Activated T-cell treated with anti-CD3 and anti-CD28 coated beads for 24 hours (primary cell): Measurements from ENCODE around the gene MPIG6B.
A peak's percentile ranks its signal among the peaks of the same experiment; 100 is the strongest.

Source experiments
- DNase-seq: peaks from one replicate; pipeline ENCODE4 v3.0.0-alpha.2; 2020; ENCODE audit warnings: low read depth

MPIG6B gene

DNA sequence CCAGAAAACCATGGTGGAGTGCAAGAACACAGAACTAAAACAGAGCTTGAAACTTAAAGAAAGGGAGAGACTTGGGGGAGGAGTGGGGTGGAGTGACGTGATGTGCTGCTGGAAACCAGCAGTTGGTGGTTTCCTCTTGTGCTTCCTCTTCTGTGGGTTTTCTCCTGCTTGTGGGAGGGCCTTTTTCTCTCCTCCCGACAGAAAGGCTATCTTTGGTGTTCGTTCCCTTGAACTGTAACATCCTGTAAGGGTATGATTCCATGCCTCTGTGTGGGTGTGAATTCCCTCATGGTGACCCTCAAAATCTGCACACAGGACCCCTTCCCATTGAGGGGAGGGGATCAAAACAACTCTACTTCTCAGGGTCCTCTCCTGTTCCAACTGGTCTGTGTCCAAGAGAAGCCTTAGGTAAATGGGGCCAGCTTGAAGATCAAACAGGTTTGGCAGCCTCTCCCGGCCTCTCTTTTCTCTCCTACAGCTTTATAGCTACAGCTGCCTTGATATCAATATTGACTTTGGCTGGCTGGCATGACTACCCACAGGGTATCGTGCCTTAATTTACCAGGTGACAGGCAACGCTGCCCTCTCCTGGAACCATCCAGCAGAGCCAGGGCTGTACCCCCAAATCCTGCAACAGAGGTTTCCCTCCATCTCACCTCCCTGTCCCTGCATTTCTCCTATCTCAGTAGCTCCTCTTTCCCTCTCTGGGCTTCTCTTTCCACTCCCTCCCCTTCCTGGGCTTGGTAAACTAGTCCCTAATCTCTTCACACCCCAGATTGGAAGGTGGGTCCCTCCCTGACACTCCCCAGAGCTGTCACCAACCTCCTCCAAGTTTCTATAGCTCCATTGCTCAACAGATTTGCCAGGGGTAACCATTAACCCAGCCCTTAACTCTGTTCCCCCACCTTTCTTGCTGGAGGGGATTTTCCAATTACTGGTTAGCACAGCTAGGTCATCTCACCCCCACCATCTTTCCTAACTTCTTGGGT lies 15.1 kb downstream of the MPIG6B start:
- peak; percentile 48 for DNase-seq

GRCh38 chr6:31739639-31740396 lies 16.6 kb downstream of the MPIG6B start, which contains the start of gene MSH5:
MSH5 (plus strand) TSS chr6:31740005; CDS start chr6:31740467, 462 bp downstream.
- DNase-seq, result peak; percentile 95

DNA sequence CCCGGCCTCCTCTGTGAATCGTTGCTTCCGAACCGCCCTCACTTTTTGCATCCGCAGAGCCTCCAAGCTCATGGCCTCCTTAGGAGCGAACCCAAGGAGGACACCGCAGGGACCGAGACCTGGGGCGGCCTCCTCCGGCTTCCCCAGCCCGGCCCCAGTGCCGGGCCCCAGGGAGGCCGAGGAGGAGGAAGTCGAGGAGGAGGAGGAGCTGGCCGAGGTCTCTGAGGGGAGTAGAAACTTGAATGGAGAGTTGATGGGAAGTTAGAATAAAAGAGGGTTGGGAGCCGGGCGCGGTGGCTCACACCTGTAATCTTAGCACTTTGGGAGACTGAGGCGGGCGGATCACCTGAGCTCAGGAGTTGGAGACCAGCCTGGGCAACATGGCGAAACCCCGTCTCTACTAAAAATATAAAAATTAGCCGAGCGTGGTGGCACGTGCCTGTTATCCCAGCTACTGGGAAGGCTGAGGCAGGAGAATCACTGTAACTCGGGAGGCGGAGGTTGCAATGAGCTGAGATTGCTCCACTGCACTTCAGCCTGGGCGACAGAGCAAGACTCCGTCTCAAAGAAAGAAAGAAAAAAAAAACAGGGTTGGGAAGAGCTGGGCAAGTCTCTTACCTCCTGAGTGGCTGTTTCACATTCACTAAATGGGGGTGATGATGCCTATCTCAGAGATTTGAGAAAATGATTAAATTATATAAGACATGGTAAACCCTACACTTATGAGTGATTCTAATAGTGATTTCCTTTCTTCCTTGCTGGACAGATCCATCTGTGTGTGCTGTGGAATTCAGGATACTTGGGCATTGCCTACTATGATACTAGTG lies 17.4 kb downstream of the MPIG6B start:
- DNase-seq, result no peak

DNA sequence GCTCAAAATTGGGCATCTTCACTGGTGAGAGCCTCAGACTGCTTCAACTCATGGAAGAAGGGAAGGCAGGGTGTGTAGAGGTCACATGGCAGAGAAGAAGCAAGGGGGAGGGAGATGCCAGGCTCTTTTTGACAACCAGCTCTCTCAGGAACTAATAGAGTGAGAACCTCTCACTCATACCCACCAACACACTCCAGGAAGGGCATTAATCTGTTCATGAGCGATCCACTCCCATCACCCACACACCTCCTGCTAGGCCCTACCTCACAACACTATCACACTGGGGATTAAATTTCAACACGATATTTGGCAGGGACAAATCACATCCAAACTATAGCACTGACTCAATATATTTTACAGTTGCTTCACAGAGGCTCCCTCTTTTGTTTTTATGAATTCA lies 18.6 kb downstream of the MPIG6B start:
- no peak for DNase-seq

GRCh38 chr6:31742894-31743293 lies 19.7 kb downstream of the MPIG6B start:
- no peak for DNase-seq

DNA sequence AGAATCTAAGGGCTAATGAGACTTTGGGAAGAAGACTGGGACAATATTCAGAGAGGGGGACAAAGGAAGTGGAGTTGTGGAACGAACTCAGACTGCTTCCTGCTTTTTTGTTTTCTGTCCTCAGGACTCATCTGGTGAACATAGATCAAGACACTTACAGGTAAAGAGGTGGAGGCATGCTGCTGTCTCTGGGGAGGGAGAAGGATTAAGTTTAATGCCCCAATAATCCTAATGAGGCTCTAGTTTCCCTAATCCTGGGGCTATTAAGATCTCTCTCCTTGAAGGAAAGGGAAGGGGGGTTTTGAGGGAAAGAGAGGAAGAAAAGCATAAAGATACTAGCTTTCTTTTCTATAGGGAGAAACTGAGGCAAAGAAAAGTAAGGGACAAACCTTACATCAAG lies 21.2 kb downstream of the MPIG6B start:
- DNase-seq, result no peak

DNA sequence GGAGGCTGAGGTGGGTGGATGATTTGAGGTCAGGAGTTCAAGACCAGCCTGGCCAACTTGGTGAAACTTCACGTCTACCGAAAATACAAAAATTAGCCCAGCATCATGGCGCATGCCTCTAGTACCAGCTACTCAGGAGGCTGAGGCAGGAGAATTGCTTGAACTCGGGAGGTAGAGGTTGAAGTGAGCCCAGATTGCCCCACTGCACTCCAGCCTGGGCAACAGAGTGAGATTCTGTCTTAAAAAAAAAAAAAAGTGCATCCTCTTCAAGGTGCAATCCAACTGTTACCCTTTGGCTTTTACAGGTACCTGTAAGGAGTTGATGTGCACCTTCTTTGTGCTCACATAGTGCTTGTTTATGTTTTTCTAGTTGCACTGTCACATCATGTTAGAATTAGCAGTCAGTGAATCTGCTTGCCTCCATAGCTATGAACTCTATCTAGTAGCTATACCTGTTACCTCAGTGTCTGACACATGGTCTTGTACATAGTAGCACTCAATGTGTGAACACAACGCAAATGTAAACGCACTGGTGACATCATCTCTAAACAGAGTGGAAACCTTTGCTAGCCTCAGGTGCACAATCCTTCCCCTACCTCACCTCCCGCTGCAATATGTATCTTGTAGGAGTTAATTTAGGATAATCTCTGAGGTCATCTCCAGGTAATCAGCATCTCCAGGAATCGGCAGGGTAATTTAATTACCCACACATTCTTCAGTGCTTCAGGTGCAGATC lies 26.3 kb downstream of the MPIG6B start:
- no peak for DNase-seq

- DNase-seq, result no peak
These were observed 27.3 kb downstream of the MPIG6B start for GRCh38 chr6:31750411-31751022.

- no peak for DNase-seq
These were observed 29.7 kb downstream of the MPIG6B start for GRCh38 chr6:31752739-31753319.

DNA sequence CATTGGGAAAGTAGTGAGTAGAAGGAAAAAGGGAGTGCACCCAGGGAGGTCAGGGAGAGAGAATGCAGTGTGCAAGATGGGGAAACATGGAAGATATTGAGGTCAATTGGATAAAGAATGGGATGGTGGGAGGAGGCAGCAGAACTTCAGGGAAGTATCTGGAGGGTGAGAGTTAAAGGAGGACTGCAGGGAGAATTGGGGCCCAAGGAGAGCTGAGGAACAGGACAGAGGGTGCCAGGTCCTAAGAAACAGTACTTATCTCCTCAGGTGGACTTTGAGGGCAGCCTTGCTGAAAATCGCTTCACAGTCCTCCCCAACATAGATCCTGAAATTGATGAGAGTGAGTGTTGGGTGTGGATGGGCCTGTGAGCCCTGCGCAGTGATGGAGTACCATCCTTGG lies 35.1 kb downstream of the MPIG6B start:
- no peak for DNase-seq

DNA sequence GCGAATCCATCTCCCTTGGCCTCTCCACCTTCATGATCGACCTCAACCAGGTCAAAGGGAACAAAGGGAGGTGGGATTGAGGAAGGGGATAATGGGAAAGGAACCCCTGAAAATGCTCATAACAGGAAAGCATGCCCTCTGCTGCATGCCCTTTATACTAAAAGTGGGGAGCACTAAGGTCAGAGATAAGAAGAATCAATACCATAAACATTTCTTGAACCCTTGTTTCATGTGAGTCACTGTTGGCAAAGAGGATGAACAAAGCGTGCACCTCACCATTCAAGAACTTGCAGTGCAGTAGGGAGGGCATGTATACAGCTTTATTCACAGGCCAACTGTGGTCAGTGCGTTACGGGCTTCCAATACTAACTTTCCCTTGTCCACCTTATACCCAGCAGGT lies 37.6 kb downstream of the MPIG6B start:
- DNase-seq, result no peak

- no peak for DNase-seq
These were observed 38.2 kb downstream of the MPIG6B start for GRCh38 chr6:31761343-31761742.

DNA sequence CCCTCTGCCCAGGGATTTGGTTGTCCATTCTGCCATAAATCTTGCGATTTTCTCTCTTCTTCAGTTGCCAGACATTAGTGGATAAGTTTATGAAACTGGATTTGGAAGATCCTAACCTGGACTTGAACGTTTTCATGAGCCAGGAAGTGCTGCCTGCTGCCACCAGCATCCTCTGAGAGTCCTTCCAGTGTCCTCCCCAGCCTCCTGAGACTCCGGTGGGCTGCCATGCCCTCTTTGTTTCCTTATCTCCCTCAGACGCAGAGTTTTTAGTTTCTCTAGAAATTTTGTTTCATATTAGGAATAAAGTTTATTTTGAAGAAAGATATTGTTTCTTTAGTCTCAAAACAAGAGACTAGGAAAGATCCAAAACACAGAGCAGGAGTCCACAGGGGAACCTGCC lies 39.2 kb downstream of the MPIG6B start, which contains the start of gene SAPCD1:
TSS of gene SAPCD1 (plus strand) at position 301 of the 400 bp plus-strand sequence. CDS start 399 bp downstream, outside the sequence.
- DNase-seq, result no peak

DNA sequence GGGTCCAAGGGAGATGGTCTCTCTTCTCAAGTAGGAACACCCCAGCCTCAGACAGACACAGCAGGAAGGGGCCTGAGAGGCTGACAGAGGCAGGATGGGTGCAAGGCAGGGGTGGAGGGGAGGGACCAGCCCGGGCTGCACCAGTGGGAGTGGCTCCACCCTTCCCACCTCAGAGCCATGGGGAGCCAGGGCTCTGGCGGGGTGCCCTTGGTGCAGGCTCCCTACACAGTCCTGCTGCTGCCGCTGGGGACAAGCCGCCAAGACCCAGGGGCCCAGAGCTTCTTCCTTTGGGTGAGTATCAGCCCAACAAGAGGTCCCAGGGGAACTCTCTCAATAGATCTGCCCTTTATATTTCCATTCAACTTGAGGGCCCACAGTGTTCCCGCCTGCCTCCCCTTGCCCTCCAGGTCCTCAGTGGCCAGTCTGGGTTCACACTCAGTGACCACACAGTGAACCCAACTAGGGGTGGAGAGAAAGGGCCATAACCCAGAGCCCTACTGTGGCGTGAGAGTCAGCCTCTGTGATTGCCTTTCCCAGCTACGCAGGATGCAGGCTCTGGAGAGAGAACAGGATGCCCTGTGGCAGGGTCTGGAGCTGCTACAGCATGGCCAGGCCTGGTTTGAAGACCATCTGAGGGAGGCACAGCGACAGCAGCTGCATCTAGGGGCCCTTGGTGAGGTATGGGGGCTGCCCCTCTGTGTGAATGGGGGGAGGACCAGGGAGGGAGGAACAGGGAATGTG lies 39.9 kb downstream of the MPIG6B start:
- no peak for DNase-seq

GRCh38 chr6:31763619-31763940 lies 40.4 kb downstream of the MPIG6B start:
- no peak for DNase-seq

DNA sequence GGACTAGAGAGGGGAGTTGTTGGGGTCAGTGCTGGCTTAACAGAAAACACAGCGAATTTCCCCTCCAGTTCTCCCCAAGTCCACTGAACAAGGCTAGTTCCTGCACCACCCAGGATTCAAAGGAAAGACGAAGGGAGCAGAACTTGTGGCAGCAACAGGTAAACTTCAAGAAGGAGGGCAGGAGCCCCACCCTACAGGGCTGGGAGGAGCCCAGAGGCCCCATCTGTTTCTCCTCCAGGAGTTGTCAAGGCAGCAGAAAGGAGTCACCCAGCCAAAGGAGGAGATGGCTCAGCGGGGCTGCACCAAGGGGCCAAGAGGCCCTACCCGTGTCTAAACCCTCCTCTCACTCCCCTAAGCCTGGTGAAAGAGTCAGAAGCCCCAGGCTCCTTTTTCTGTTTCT lies 41.0 kb downstream of the MPIG6B start:
- DNase-seq, result no peak

DNA sequence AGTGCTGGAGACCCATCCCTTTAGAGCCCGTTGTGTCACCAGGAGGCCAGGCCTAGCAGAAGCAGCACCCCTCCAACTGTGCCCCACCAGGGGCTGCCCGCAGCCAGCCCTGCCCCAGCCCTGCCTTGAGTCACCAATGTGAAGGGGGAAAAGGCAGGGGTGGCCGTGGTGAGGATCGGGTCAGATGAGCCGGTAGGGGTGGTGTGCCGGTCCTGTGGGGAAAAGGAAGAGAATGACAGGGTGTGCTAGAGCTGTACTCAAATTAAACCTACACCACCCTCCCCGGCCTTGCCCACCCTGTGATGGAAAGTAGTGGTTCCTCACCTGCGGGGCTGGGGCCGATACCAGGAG lies 42.4 kb downstream of the MPIG6B start:
- no peak for DNase-seq

DNA sequence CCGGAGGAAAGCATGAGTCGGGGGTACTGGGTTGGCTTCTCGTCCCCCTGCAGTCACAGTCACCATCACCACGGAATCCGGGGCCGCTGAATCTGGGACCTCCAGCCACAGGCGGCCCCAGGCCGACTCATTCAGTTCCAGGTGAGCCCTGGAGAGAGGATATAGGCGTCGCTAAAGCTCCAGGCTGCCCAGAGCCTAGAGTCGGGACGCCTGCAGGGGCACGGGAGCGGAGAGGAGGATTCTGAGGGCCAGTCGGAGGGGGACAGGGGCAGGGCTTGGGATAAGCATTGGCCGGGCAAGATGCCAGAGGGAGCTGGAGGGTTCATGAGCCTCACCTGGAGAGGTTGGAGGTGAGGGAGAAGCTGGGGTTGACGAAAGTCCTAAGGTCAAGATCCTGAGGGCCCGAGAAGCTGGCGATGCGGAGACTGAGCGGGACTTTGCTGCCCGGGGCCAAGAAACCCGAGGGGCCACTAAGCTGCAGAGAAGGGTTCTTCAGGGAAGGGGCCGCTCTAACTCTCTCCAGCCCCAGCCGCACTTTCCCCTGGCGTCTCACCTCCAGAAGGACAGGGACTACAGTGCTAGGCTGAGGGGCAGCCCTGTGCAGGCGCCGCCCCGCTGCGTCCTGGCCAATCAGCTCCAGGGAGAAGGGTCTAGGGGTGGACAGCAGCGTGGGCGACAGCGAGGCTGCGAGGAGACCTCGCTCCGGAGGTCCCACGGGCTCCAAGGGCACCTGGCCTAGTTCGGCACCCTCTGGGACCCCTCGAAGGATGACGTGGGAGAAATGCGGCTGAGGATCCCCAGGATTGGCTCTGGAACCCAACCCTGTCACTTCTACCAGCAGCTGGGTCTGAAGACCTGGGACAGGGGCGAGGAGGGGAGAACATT lies 43.0 kb downstream of the MPIG6B start:
- DNase-seq, result no peak

DNA sequence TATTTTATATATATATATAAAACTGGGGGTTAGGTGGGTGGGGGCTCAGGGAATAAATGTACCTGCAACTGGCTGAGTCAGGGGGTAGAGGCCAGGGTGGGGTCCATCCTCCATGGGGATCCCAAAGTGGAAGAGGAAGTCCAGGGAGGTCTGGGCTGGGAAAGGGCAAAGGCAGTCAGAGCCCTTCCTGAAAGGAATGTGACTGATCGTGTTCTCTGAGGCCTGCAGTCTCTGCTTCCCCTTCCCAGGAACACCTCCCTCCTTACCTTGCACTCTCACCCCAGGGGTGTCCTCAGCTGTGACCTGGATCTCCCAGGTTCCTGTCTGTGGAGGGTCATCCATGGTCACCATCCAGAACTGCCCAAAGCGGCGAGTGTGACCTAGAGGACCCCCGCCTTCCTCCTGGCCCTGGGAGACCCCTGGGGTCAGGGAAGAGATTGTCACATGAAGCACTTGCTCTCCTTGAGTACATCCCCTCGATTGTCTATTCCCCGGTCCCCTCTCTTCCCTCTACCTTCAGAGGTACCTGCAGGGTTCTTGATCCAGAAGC lies 44.0 kb downstream of the MPIG6B start:
- no peak for DNase-seq
